Right hindlimb (tissue), 1 donor: Measurements from ENCODE around the gene IFT43.
A peak's percentile ranks its signal among the peaks of the same experiment; 100 is the strongest.

Experiments
- DNase-seq: peaks from one replicate; pipeline ENCODE4 v3.0.0-alpha.2; 2018

IFT43 gene

GRCh38 chr14:76083796-76084765, 98.5 kb downstream of the IFT43 start:
- no peak for DNase-seq

- no peak for DNase-seq
Measured at GRCh38 chr14:76085358-76085757, 99.8 kb downstream of the IFT43 start.

- DNase-seq = peak; percentile 65
Measured at GRCh38 chr14:76086636-76087035, 101.1 kb downstream of the IFT43 start.

GRCh38 chr14:76088326-76088725, 102.8 kb downstream of the IFT43 start:
- DNase-seq = no peak

GRCh38 chr14:76088771-76089571, 103.4 kb downstream of the IFT43 start:
- peak; percentile 92 for DNase-seq

GRCh38 chr14:76089575-76089974, 104.0 kb downstream of the IFT43 start:
- no peak for DNase-seq

- peak; percentile 55 for DNase-seq
Measured at GRCh38 chr14:76090616-76091391, 105.2 kb downstream of the IFT43 start.

- DNase-seq = no peak
Measured at GRCh38 chr14:76093077-76093476, 107.5 kb downstream of the IFT43 start.

GRCh38 chr14:76096257-76096656, 110.7 kb downstream of the IFT43 start:
- no peak for DNase-seq

- no peak for DNase-seq
Measured at GRCh38 chr14:76097547-76097946, 112.0 kb downstream of the IFT43 start.

GRCh38 chr14:76098047-76098446, 112.5 kb downstream of the IFT43 start:
- no peak for DNase-seq

- no peak for DNase-seq
Measured at GRCh38 chr14:76098916-76099675, 113.5 kb downstream of the IFT43 start.

- no peak for DNase-seq
Measured at GRCh38 chr14:76100236-76100635, 114.7 kb downstream of the IFT43 start.

- no peak for DNase-seq
Measured at GRCh38 chr14:76101391-76102379, 116.1 kb downstream of the IFT43 start.

GRCh38 chr14:76104802-76105355, 119.3 kb downstream of the IFT43 start:
- no peak for DNase-seq

GRCh38 chr14:76106188-76106587, 120.6 kb downstream of the IFT43 start:
- DNase-seq = no peak

GRCh38 chr14:76109087-76109880, 123.7 kb downstream of the IFT43 start:
- DNase-seq = no peak

GRCh38 chr14:76112889-76113624, 127.5 kb downstream of the IFT43 start:
- no peak for DNase-seq

- no peak for DNase-seq
Measured at GRCh38 chr14:76113691-76114090, 128.1 kb downstream of the IFT43 start.
